22Rv1 (cell line): ENCODE data around the gene GNL3.
"Not testable (repeated sequence)": the region's sequence is repeated elsewhere in the genome, so short reads cannot be mapped to it uniquely, and the experiment has no call there.

Experiments used
- H3K27ac ChIP-seq: fragments of 450-650 bp; 2 replicates; pipeline ENCODE4 v1.5.1; 2017
- ZFX ChIP-seq: fragments of 450-650 bp; IDR thresholded peaks from 2 replicates; pipeline ENCODE4 v1.6.1; 2017; ENCODE audit warnings: antibody characterized with exemption, borderline replicate concordance
- TF ChIP-seq, protein P1 (sequence below): fragments of 450-650 bp; IDR thresholded peaks from 2 replicates; pipeline ENCODE4 v1.5.1; 2017; ENCODE audit warnings: mild to moderate bottlenecking

GNL3 gene

DNA sequence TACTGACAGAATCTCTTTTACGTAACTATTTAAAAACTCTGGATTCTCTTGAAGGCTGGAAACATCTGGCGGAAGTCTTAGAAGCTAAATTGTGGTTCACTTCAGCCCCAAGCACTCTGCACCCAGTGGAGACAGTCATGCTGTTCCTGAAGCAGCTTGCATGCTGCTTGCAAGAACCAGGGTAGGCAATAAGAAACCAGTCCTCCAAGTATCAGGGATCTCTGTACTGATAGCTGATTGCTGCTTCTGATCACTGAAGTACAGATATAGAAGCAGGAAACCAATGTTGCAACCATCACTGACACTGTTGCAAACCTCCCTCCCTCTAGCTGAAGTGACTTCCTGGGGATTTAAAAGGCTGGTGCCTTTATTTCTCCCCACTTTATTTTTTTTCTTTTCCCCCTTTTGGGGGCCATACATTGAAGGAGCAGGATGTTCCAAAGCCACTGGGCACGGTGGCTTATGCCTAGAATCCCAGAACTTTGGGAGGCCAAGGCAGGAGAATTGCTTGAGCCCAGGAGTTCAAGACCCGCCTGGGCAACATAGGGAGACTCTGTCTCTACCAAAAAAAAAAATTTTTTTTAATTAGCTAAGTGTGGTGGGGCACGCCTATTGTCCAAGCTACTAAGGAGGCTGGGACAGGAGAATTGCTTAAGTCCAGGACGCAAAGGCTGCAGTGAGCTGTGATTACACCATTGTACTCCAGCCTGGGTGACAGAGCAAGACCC is 35.3 kb downstream of the GNL3 start:
- TF ChIP-seq ZFX = no peak
- TF ChIP-seq, protein P1, sequence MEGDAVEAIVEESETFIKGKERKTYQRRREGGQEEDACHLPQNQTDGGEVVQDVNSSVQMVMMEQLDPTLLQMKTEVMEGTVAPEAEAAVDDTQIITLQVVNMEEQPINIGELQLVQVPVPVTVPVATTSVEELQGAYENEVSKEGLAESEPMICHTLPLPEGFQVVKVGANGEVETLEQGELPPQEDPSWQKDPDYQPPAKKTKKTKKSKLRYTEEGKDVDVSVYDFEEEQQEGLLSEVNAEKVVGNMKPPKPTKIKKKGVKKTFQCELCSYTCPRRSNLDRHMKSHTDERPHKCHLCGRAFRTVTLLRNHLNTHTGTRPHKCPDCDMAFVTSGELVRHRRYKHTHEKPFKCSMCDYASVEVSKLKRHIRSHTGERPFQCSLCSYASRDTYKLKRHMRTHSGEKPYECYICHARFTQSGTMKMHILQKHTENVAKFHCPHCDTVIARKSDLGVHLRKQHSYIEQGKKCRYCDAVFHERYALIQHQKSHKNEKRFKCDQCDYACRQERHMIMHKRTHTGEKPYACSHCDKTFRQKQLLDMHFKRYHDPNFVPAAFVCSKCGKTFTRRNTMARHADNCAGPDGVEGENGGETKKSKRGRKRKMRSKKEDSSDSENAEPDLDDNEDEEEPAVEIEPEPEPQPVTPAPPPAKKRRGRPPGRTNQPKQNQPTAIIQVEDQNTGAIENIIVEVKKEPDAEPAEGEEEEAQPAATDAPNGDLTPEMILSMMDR = no peak
- H3K27ac ChIP-seq = no peak overlapping the region

- no peak overlapping the region for H3K27ac ChIP-seq
- TF ChIP-seq ZFX = no peak
- TF ChIP-seq, protein P1 = no peak
These were observed 35.8 kb downstream of the GNL3 start for GRCh38 chr3:52721730-52722008.

DNA sequence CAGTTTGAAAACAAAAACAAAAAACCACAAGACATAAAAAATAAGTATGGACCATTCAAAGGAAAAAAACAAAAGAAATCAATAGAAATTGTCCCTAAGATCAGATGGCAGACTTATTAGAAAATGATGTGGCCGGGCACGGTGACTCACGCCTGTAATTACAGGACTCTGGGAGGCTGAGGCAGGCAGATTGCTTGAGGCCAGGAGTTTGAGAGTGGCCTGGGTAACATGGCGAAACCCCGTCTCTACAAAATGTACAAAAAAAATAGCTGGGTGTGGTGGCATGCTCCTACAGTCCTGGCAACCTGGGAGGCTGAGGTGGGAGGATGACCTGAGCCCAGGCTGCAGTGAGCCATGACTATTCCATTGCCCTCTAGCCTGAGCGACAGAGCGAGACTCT is 36.7 kb downstream of the GNL3 start:
- H3K27ac ChIP-seq = no peak overlapping the region
- no peak for TF ChIP-seq ZFX
- TF ChIP-seq, protein P1 = no peak

DNA sequence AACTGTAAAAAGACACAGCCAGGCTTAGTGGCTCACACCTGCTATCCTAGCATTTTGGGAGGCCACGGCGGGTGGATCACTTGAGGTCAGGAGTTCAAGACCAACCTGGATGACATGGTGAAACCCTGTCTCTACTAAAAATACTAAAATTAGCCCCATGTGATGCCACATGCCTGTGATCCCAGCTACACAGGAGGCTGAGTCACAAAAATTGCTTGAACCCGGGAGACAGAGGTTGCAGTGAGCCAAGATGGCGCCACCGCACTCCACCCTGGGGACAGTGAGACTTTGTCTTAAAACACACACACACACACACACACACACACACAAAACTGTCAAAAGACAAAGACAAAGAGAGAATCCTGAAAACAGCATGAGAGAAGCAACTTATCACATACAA is 38.1 kb downstream of the GNL3 start:
- H3K27ac ChIP-seq = no peak overlapping the region
- TF ChIP-seq, protein P1 = no peak
- TF ChIP-seq ZFX = no peak

DNA sequence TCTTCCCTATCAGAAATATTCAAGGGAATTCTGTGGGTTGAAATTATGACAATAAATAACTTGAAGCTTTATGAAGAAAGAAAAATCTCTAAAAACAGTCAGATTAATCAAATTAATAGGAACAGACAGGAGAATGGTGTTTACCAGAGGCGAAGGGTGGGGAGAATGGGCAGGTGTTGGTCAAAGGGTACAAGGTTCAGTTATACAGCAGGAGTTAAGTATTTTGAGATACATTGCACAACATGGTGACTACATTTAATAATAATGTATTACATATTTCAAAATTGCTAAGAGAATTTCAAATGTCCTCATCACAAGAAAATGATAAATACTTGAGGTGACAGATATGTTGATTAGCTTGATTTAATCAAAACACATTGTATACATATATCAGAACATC is 38.7 kb downstream of the GNL3 start:
- H3K27ac ChIP-seq = no peak overlapping the region
- TF ChIP-seq ZFX = no peak
- TF ChIP-seq, protein P1 = no peak

- not testable (repeated sequence) for H3K27ac ChIP-seq
These were observed 42.9 kb downstream of the GNL3 start for GRCh38 chr3:52728753-52729152.

GRCh38 chr3:52730681-52731080 is 44.8 kb downstream of the GNL3 start:
- TF ChIP-seq ZFX = no peak
- TF ChIP-seq, protein P1 = no peak
- no peak overlapping the region for H3K27ac ChIP-seq

DNA sequence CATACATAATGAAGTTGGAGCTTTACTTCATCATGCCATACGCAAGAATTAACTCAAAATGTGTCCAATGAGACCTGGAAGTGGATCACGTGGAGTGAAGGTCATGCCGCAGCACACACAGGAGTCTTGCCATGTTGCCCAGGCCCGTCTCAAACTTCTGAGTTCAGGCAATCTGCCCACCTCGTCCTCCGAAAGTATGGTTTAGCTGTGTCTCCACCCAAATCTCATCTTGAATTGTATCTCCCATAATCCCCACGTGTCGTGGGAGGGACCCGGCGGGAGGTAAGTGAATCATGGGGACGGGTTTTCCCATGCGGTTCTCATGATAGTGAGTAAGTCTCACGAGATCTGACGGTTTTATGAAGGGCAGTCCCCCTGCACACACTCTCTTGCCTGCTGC is 45.8 kb downstream of the GNL3 start:
- TF ChIP-seq, protein P1 = no peak
- TF ChIP-seq ZFX = no peak
- no peak overlapping the region for H3K27ac ChIP-seq
